Measurements from ENCODE around the gene PPP2R5C.

Gene PPP2R5C

DNA sequence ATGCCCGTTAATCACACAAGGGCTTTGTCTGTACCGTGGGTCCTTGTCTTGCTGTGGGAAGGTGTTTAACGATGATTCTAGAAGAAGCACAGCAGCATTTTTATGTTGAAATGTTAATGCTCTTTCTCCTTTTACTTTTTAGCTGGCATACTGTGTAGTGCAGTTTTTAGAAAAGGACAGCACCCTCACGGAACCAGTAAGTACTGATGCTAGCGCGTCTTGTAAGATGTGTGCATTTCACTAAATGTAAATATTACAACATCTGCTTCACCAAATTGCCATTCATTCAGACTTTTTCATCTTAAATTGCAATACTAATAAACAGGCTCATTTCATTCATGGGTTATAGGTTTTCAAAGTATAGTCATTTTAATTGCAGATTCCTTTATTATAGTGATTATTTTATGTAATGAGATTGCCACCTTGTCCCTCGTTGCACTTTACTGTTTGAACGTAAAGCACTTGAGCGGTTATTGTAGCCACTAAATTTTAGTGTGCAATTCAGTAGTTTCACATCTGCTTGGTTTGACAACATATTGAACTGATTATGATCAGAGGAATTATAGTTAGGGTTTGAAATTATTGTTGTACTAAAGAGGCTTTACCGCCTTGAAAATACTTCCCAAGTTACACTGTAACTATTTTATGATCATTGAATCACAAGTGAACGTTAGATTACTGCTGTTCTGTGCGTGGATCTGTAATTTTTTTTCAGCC lies 133.0 kb downstream of the PPP2R5C start:
- no peak for DNase-seq

DNA sequence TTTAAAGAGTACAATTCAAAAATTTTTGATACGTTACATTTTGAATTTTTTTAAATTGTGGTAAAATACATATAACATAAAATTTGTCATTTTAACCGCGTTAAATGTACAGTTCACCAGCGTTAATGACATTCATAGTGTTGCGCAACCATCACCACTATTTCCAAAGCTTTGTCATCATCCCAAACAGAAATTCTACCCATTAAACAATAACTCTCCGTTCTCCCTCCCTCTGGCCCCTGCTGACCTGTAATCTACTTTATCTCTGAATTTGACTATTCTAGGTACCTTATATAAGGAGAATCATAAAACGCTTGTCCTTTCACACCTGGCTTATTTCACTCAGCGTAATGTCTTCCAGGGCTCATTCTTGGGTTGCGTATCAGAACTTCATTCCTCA lies 133.7 kb downstream of the PPP2R5C start:
- DNase-seq, result no peak

GRCh38 chr14:101897326-101897725 lies 135.8 kb downstream of the PPP2R5C start:
- no peak for DNase-seq

DNA sequence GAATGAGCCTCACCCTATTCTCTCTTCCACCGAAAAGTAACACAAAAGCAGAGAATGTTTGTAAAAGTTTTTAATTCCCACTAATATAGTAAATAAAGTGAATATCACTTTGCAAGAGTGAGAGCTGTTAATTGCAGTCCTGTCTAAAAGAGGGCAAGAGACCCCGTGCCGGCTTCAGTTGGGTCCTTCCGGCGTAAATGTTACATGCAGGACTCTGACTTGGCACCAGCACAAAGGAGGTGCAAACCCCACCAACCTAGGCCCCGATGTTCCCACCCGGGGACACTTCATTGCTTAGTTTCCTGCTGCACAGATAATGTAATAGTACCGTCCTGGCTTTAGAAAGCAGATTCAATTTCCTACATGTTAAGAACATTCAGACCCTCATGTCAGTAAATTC lies 136.9 kb downstream of the PPP2R5C start:
- no peak for DNase-seq

GRCh38 chr14:101899263-101899662 lies 137.8 kb downstream of the PPP2R5C start:
- DNase-seq, result no peak

- DNase-seq, result no peak
These were observed 138.7 kb downstream of the PPP2R5C start for GRCh38 chr14:101900253-101900652.

- DNase-seq, result no peak
These were observed 141.6 kb downstream of the PPP2R5C start for GRCh38 chr14:101903111-101903561.

DNA sequence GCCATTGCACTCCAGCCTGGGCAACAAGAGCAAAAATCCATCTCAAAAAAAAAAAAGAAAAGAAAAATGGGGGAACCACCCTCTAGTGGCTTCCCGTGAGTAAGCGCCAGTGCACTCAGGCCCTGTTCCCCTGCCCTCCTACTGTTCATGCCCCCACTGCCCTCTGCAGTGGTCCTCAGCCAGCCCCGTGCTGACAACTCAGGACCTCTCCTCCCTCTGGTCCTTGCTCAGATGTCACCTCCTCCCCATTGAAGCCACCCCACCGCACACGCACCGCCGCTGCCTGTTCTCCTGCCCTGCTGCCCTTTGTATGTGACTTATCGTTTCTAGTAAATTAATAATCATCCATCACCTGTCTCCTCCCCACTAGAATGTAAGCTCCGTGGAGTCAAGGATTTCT lies 144.1 kb downstream of the PPP2R5C start:
- DNase-seq, result no peak

GRCh38 chr14:101906645-101907044 lies 145.1 kb downstream of the PPP2R5C start:
- DNase-seq, result no peak

DNA sequence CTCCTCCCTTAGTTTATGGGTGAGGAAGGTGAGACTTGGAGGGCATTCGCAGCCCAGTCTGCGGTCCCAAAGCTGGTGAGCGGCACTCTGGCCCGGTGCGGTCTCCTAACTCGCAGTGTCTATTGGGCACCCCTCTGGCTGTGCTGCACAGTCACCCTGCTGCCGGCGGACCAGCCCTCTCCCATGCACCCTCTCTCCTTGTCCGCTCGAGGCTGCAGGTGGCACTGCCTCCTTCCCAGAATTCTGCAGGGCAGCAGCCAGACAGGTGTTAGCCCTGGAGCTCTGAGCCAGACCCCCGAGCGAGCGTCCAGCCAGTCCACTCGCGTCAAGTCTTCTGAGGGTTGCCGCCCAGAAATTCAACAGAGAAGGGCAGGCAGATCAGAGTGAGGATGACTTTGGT lies 146.1 kb downstream of the PPP2R5C start:
- no peak for DNase-seq

GRCh38 chr14:101908795-101909194 lies 147.3 kb downstream of the PPP2R5C start:
- DNase-seq, result no peak

- DNase-seq, result no peak
These were observed 148.0 kb downstream of the PPP2R5C start for GRCh38 chr14:101909371-101910096.

GRCh38 chr14:101912841-101913240 lies 151.3 kb downstream of the PPP2R5C start:
- DNase-seq, result no peak

DNA sequence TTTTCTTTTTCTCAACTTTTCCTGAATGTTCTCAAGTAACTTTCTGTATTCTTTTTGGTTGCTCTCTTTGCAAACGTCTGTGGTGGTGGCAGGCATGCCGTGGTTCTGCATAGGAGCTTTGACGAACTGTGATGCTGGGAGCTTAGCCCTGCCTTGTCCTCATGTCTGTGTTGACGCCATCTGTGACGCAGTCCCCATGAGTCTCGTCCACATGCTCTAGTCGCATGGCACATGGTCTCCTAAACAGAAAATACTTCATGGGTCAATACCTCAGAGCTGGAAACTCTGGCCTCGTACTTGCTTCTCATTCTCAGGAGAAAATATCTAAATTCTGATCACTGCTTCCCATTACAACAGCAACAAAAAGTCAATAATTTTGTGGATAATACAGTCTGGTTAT lies 152.6 kb downstream of the PPP2R5C start:
- DNase-seq, result no peak

DNA sequence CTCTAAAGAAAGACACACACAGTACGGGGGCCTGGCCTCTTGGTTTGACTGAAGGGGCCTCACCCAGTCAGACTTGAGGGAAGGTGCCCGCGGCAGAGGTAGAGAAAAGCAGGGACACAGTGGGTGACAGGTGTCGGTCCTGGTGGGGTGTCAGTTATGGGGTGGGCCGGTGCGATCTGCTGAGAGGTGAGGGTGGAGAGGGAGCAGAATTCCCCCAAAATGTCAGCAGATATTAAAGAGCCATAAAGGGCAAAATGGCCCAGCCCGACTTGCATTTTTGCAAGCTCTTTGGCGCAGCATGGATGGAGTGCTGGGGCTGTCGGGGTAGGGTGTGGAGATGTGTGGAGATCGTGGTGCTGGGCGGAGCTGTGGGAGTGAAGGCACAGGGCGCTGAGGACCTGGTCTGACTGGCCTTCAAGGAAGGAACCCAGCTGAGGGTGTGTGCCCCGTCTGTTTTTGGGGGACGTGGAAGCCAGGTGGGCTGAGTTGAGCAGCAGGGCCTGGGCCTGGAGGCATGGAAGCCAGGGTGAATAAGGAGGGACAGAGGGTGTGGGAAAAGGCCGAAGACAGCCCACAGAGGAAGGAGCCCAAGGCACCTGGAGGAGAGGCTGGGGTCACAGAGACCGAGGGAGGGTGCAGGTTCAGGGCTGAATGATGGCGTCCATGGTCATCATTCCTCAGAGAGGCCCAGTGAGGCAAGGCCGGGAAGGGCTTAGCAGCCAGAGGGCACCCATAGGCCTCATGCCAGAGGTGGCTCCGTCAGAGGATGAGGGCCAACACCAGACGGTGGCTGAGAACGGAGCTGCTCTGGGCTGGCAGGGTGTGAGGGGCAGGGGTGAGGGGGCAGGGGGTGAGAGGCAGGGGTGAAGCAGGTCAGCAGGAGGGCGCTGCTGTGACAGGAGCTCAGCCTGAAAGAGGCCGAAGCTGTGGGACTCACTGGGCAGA lies 154.6 kb downstream of the PPP2R5C start:
- no peak for DNase-seq

DNA sequence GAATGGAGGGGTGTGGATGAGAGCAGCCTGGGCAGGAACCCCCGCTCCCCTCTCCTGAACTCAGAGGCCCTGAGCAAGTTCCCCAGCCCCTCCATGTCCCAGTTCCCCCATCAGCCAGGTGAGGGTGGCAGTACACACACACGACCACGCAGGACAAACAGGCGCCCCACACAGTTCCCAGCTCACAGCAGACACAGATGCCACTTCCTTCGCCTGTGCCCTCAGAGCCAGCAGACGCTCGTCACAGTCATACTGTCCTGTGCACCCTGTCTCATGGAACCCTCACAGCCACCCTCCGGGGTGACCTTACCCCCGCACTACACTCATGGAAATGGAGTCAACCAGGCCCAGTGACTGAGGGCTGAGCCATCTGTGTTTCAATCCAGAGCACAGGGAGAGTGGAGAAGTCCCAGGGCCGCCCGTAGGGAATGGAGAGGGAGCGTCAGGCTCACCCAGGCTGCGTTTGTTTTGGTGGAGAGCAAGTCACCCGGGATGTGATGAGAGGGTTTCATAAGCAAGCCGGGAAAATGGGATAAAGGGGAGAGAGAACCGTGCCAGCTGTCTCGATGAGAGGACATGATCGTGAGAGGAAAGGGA lies 155.4 kb downstream of the PPP2R5C start:
- no peak for DNase-seq

DNA sequence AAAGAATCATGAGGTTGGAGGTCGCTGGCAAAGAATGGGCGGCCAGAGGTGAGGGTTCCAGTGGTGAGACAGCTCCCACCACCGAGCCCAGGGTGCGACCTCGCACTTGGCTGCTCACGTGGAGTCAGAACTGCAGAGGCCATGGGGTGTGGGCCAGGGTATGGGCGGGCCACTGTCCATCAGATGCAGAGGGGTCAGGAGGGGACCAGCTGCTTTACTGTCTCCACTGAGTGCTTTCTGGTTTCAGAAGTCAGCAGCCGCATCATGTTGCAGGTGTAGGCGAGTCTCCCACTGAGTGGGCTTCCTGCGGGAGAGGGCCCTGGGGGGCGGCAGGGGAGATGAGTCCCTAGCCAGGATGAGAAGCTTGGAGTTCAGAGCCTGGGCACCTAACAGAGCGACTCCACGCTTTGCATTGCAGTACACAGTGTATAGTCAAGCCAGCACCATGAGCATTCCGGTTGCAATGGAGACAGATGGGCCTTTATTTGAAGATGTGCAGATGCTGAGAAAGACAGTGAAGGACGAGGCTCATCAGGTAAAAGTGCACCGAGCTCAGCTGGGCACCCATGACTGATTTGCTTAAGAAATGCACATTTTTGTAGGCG lies 156.0 kb downstream of the PPP2R5C start:
- DNase-seq, result no peak

DNA sequence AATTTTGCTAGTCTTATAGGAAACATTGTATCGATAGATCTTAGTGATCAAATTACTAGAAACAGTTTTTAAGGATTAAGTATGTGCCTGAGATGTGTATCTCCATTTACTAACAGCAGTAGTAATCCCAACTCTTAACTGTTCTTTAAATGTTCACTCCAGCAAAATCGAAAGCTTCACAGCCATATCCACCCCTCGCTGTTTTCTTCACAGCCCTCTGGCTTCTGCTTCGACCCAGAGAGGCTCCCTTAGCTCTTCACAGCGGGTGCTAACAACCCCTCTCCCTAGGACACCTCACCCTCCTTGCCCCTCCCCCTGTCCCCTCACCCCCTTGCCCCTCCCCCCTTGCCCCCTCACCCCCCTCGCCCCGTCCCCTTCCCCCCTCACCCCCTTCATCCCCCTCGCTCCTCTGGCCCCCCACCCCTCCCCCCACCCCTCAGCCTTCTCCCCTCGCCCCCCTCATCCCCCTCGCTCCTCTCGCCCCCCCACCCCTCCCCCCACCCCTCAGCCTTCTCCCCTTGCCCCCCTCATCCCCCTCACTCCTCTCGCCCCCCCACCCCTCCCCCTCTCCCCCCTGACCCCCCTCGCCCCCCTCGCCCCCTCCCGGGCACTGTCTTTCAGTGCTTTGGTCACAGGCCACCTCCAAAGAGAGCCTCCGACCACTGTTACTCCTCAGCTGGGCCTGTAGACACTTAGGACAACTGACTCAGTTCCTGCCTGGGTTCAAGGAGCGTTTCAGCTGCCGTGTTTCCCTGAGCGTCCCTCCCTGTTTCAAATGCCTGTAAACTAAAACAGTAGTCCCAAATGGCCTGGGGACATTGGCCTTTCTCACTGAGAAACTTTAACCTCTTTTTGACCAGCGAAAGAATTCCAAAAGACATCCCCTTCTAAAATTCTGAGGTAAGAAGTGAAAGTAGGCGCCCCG lies 156.8 kb downstream of the PPP2R5C start:
- no peak for DNase-seq

DNA sequence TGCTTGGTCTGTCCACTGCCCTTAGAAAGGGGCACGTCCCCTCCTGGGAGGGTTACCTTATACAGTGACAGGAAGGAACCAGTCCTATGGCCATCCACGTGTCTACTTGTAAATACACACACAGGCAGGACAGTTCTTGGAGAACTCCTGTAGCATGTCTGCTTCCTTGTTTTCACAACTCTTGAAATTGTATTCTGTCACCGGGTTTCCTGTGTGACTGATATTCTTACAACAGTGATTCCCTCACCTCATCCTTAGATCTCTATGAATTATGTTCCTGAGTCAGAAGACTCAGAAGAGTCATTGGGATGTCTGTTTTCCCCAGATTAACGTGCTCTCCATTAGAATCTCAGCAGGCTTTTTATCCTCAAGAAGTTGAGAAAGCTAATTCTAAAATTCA lies 158.8 kb downstream of the PPP2R5C start:
- DNase-seq, result no peak

- no peak for DNase-seq
These were observed 161.4 kb downstream of the PPP2R5C start for GRCh38 chr14:101922866-101923265.

DNA sequence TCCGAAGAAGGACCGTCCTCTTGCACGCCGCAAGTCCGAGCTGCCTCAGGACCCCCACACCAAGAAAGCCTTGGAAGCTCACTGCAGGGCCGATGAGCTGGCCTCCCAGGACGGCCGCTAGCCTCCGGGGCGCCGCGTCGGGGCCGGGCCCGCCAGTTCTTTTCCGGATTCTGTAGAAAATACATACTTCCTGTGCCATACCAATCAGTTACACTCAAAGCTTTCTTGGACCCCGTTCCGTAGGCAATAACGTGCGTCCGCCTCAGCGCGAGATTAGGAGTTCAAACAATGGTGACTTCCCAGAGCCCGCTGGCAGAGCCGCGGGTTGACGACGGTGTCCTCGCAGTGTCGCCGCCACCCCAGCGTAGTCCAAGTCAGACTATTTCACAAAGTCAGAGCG lies 163.6 kb downstream of the PPP2R5C start:
- no peak for DNase-seq

Measured in NCI-H446 treated with DMSO at 0.1 percent for 48 hours (cell line).